K562 (cell line): ENCODE measurements around the gene SUN5. TPM values are rescaled to one million over a fixed set of nuclear protein-coding genes. Genes with fewer than 3 reads are reported as not detected.

Experiments used
- ATAC-seq: fragments of 200-7000 bp; cut with Tn5 transposase; 3 replicates; pipeline ENCODE4 v1.9.1; 2020; ENCODE audit warnings: moderate library complexity
- BruUV-seq: library from RNA; stranded (reverse); fragments of 400-500 nt; replicated peaks from 2 replicates; lab custom pipeline; 2021; lab: Mats Ljungman, UMichigan
- CTCF ChIA-PET: fragments of 300-600 bp; formaldehyde crosslinking; extraction: SDS; loops from one replicate; lab custom pipeline; 2021; ENCODE audit warnings: low intra/inter-chr PET ratio; lab: Yijun Ruan, JAX
- POLR2A ChIA-PET: fragments of 300-600, 350-650 bp; sonication (Branson Sonifier 250); formaldehyde crosslinking; extraction: SDS; loops from one replicate; lab custom pipeline; 2021; ENCODE audit warnings: antibody characterized with exemption, inconsistent platforms; lab: Yijun Ruan, JAX
- DNase-seq, 4 experiments: peaks; one replicate each; pipeline versions ENCODE4 v3.0.0 to v3.0.0-alpha.2; 2011 to 2018; ENCODE audit warnings: low spot score in 3 of 4, mixed read lengths in 3 of 4; ENCODE audit errors: extremely low read depth in 1 of 4
- FAIRE-seq: peaks from 2 replicates; lab custom pipeline; 2011; peaks lifted over from hg19 to GRCh38; lab: Jason Lieb, UNC
- H2AFZ ChIP-seq: 2 replicates; pipeline ENCODE4 v1.6.0; 2011; ENCODE audit warnings: low read depth, low read length, control low read depth, inconsistent platforms
- H3K27ac ChIP-seq: fragments of 200-600 bp; 3 replicates; pipeline ENCODE4 v1.8.0; 2011; ENCODE audit warnings: low read depth, mild to moderate bottlenecking, control low read depth, inconsistent platforms, low read length, moderate library complexity, mixed read lengths; ENCODE audit errors: extremely low read depth
- H3K27me3 ChIP-seq, 2 experiments: fragments of 300-600 bp in 1 of 2; 2 replicates in 1 of 2; 3 replicates in 1 of 2; pipeline versions ENCODE4 v1.6.0 to v1.8.0; 2011; ENCODE audit warnings: inconsistent platforms in 2 of 2, low read length in 2 of 2, mild to moderate bottlenecking in 1 of 2, mixed read lengths in 1 of 2, moderate library complexity in 1 of 2; ENCODE audit not compliant: control insufficient read depth in 2 of 2, insufficient read depth in 2 of 2
- H3K36me3 ChIP-seq: fragments of 300-600 bp; 3 replicates; pipeline ENCODE4 v1.8.0; 2011; ENCODE audit warnings: mild to moderate bottlenecking, low read length, inconsistent platforms; ENCODE audit not compliant: control insufficient read depth, insufficient read depth
- H3K4me1 ChIP-seq, 2 experiments: fragments of 200-600 bp in 1 of 2; replicated peaks in 1 of 2; 2 replicates in 1 of 2; 3 replicates in 1 of 2; pipeline versions ENCODE4 v1.5.1 to v1.8.0; 2011; ENCODE audit warnings: inconsistent platforms in 2 of 2, low read length in 2 of 2, mild to moderate bottlenecking in 1 of 2, mixed read lengths in 1 of 2, moderate library complexity in 1 of 2; ENCODE audit not compliant: control insufficient read depth in 2 of 2, insufficient read depth in 2 of 2
- H3K4me2 ChIP-seq: 2 replicates; pipeline ENCODE4 v1.6.1; 2011; ENCODE audit warnings: low read length, control low read depth, inconsistent platforms, mixed read lengths; ENCODE audit not compliant: insufficient read depth
- H3K4me3 ChIP-seq: fragments of 200-600 bp; sonication (generic), shearing (Covaris generic); 2 replicates; pipeline ENCODE4 v1.5.1; 2016; ENCODE audit warnings: control low read depth, inconsistent platforms
- H3K79me2 ChIP-seq: fragments of 200-600 bp; 3 replicates; pipeline ENCODE4 v1.8.0; 2011; ENCODE audit warnings: low read length, inconsistent platforms; ENCODE audit not compliant: control insufficient read depth, insufficient read depth
- H3K9ac ChIP-seq, 2 experiments: 2 replicates each; pipeline versions ENCODE4 v1.6.0 to v1.6.1; 2011; ENCODE audit warnings: low read depth in 2 of 2, low read length in 2 of 2, control low read depth in 1 of 2, inconsistent platforms in 1 of 2, mild to moderate bottlenecking in 1 of 2, mixed read lengths in 1 of 2; ENCODE audit not compliant: insufficient read depth in 1 of 2
- H3K9me1 ChIP-seq: one replicate; pipeline ENCODE4 v1.6.0; 2011; ENCODE audit warnings: inconsistent platforms, mild to moderate bottlenecking, low read length, moderate library complexity; ENCODE audit not compliant: control insufficient read depth, insufficient read depth
- H3K9me3 ChIP-seq: replicated peaks from 2 replicates; pipeline ENCODE4 v1.5.1; 2011; ENCODE audit warnings: low read depth, low read length, inconsistent platforms; ENCODE audit not compliant: control insufficient read depth, insufficient read depth
- H4K20me1 ChIP-seq: replicated peaks from 2 replicates; pipeline ENCODE4 v1.6.1; 2011; ENCODE audit warnings: low read length, inconsistent platforms, mixed read lengths; ENCODE audit not compliant: control insufficient read depth, insufficient read depth
- HNRNPLL ChIP-seq: fragments of 200-400 bp; formaldehyde crosslinking; IDR thresholded peaks from 2 replicates; pipeline ENCODE4 v1.6.1; 2017; ENCODE audit warnings: low read length, low read depth, mild to moderate bottlenecking; ENCODE audit not compliant: poor library complexity, severe bottlenecking
- JUN ChIP-seq, 2 experiments: sonication (generic) in 1 of 2; formaldehyde crosslinking in 1 of 2; IDR thresholded peaks; 2 replicates each; pipeline versions ENCODE4 v1.6.1 to v1.8.0; 2012 to 2022; ENCODE audit warnings: borderline replicate concordance in 2 of 2, mild to moderate bottlenecking in 2 of 2, improper control_type of control experiment in 1 of 2, low read depth in 1 of 2, low read length in 1 of 2, missing genetic modification reagents in 1 of 2
- POLR2G ChIP-seq: fragments of 200-400 bp; formaldehyde crosslinking; IDR thresholded peaks from 2 replicates; pipeline ENCODE4 v1.6.1; 2017; ENCODE audit warnings: low read depth, mild to moderate bottlenecking, antibody characterized with exemption, low read length, moderate library complexity
- RAD21 ChIP-seq, 2 experiments: fragments of 250-450 bp in 1 of 2; fragments of 450-650 bp in 1 of 2; sonication (Bioruptor Pico) in 1 of 2; formaldehyde crosslinking in 1 of 2; IDR thresholded peaks in 1 of 2; conservative IDR thresholded peaks in 1 of 2; 2 replicates each; pipeline versions ENCODE4 v1.4.0 to v1.8.0; 2020 to 2022; ENCODE audit warnings: mild to moderate bottlenecking in 2 of 2, moderate library complexity in 1 of 2
- RBM17 ChIP-seq: fragments of 200-400 bp; formaldehyde crosslinking; IDR thresholded peaks from 2 replicates; pipeline ENCODE4 v1.6.1; 2017; ENCODE audit warnings: low read depth, mild to moderate bottlenecking, low read length, borderline replicate concordance
- SRSF9 ChIP-seq: fragments of 200-400 bp; formaldehyde crosslinking; IDR thresholded peaks from 2 replicates; pipeline ENCODE4 v1.6.1; 2017; ENCODE audit warnings: low read depth, low read length, borderline replicate concordance
- THAP12 ChIP-seq: fragments of 250-450 bp; sonication (Bioruptor Pico); IDR thresholded peaks from 2 replicates; pipeline ENCODE4 v1.9.0; 2021; ENCODE audit warnings: mild to moderate bottlenecking, inconsistent platforms
- TRIM28 ChIP-seq: fragments of 450-650 bp; IDR thresholded peaks from 2 replicates; pipeline ENCODE4 v1.6.1; 2017
- ZNF12 ChIP-seq: sonication (generic); formaldehyde crosslinking; IDR thresholded peaks from 2 replicates; pipeline ENCODE4 v1.4.0; 2020; ENCODE audit warnings: mild to moderate bottlenecking, missing genetic modification reagents
- ZNF41 ChIP-seq: fragments of 250-450 bp; sonication (Bioruptor Pico); conservative IDR thresholded peaks from 2 replicates; pipeline ENCODE4 v1.4.0; 2020; ENCODE audit warnings: mild to moderate bottlenecking
- WGBS: fragments of 100-300 bp; shearing (Covaris generic); methylation state at CpG from one replicate; pipeline ENCODE4 v1.1.6; 2016; ENCODE audit warnings: low coverage, mixed read lengths; ENCODE audit not compliant: insufficient coverage; ENCODE audit errors: missing lambda C conversion rate; 5-methylcytosine and 5-hydroxymethylcytosine counted together
- in situ Hi-C: fragments of 300-500 bp; cut with MboI; formaldehyde crosslinking; loops from 4 replicates; pipeline ENCODE4 v1.15.0; 2018; ENCODE audit warnings: inconsistent platforms, mixed read lengths
- intact Hi-C: fragments of 100-400 bp; cut with micrococcal nuclease; formaldehyde crosslinking; loops from 2 replicates; pipeline ENCODE4 v1.14.2; 2022
- polyA plus RNA-seq, 8 experiments: library from polyadenylated mRNA; depleted of rRNA in 4 of 8; stranded (reverse) in 5 of 8; unstranded in 3 of 8; fragments of >200 nt; fragmentation: Nextera tagmentation in 2 of 8; fragmentation: Illumina TruSeq in 1 of 8; extraction: Ambion mirVana in 2 of 8; extraction: Trizol in 1 of 8; gene quantifications; 2 replicates each; pipeline versions ENCODE4 v1.2.1 to v1.2.3, GENCODE V29; 2011 to 2014; ENCODE audit warnings: inconsistent platforms in 1 of 8, missing spikeins in 1 of 8
- total RNA-seq, 7 experiments: library from RNA; depleted of rRNA in 6 of 7; stranded (reverse); fragments of >200 nt in 6 of 7; fragmentation: Illumina TruSeq in 2 of 7; extraction: Trizol in 2 of 7; gene quantifications; 2 replicates each; pipeline versions ENCODE4 v1.2.1 to v1.2.3, GENCODE V29; 2011 to 2021; ENCODE audit warnings: low replicate concordance in 1 of 7
- TF ChIP-seq, protein P1 (sequence below): fragments of 450-650 bp; IDR thresholded peaks from 2 replicates; pipeline ENCODE4 v1.6.1; 2017; ENCODE audit warnings: antibody characterized with exemption, mild to moderate bottlenecking

The SUN5 gene
- total and polyA plus RNA-seq, 9 of the 15 experiments (the other 6 are each of a cell fraction or from before 2014, with no cell fraction given): not detected

GRCh38 chr20:33012327-33013189 lies 8.3 kb upstream of the SUN5 start:
- POLR2A ChIA-PET: no interaction called here
- no peak for DNase-seq
- H3K27me3 ChIP-seq: peaks cover 8 to 51% of the 10 kb centered on the region in 2 experiments; a peak in 4 of 5 replicates
- H3K4me2 ChIP-seq: no peak overlapping the region
- 0% methylated on average over 15 of the region's 15 CpGs for WGBS
- H3K9me3 ChIP-seq: no peaks in the 10 kb centered on the region
- no peak overlapping the region for H2AFZ ChIP-seq
- H3K36me3 ChIP-seq: no peaks in the 10 kb centered on the region
- H3K4me1 ChIP-seq: no peaks in the 10 kb centered on the region; a peak in 1 of 5 replicates
- H4K20me1 ChIP-seq: no peaks in the 10 kb centered on the region; the same call in 1 of the 2 replicates
- no peak for FAIRE-seq
- H3K9ac ChIP-seq: no peak overlapping the region
- no peak overlapping the region for H3K27ac ChIP-seq
- no peak for TF ChIP-seq TRIM28
- TF ChIP-seq RBM17: no peak
- no peak for TF ChIP-seq ZNF41 (CRISPR knock-in tag)
- TF ChIP-seq SRSF9: no peak
- TF ChIP-seq POLR2G: no peak
- no peak for TF ChIP-seq JUN (IDR thresholded peaks at IDR 0.05; ENCODE audit: borderline replicate concordance, low read depth, low read length)
- TF ChIP-seq JUN (CRISPR knock-in tag; IDR thresholded peaks at IDR 0.05; ENCODE audit: borderline replicate concordance): no peak
- TF ChIP-seq, protein P1, sequence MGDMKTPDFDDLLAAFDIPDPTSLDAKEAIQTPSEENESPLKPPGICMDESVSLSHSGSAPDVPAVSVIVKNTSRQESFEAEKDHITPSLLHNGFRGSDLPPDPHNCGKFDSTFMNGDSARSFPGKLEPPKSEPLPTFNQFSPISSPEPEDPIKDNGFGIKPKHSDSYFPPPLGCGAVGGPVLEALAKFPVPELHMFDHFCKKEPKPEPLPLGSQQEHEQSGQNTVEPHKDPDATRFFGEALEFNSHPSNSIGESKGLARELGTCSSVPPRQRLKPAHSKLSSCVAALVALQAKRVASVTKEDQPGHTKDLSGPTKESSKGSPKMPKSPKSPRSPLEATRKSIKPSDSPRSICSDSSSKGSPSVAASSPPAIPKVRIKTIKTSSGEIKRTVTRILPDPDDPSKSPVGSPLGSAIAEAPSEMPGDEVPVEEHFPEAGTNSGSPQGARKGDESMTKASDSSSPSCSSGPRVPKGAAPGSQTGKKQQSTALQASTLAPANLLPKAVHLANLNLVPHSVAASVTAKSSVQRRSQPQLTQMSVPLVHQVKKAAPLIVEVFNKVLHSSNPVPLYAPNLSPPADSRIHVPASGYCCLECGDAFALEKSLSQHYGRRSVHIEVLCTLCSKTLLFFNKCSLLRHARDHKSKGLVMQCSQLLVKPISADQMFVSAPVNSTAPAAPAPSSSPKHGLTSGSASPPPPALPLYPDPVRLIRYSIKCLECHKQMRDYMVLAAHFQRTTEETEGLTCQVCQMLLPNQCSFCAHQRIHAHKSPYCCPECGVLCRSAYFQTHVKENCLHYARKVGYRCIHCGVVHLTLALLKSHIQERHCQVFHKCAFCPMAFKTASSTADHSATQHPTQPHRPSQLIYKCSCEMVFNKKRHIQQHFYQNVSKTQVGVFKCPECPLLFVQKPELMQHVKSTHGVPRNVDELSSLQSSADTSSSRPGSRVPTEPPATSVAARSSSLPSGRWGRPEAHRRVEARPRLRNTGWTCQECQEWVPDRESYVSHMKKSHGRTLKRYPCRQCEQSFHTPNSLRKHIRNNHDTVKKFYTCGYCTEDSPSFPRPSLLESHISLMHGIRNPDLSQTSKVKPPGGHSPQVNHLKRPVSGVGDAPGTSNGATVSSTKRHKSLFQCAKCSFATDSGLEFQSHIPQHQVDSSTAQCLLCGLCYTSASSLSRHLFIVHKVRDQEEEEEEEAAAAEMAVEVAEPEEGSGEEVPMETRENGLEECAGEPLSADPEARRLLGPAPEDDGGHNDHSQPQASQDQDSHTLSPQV: no peak
- TF ChIP-seq THAP12 (CRISPR knock-in tag): no peak
- TF ChIP-seq RAD21 (CRISPR knock-in tag; conservative IDR thresholded peaks at IDR 0.05 in 1 of 2, IDR thresholded peaks at IDR 0.05 in 1 of 2): no peak
- TF ChIP-seq ZNF12 (CRISPR knock-in tag): no peak
- no peak for TF ChIP-seq HNRNPLL
- BruUV-seq: no TSS peak
- no peak overlapping the region for H3K4me3 ChIP-seq
- intact Hi-C loops: no loop called here
- in situ Hi-C loops: no loop called here
- H3K9me1 ChIP-seq: no peaks in the 10 kb centered on the region
- no peak for ATAC-seq
- CTCF ChIA-PET: no interaction called here
- H3K79me2 ChIP-seq: no peaks in the 10 kb centered on the region
